BLaER1 (cell line): ENCODE measurements around the gene STK10.
A peak's percentile ranks its signal among the peaks of the same experiment; 100 is the strongest.

Experiments
- H3K27ac ChIP-seq: shearing (Covaris generic); formaldehyde crosslinking; 2 replicates; pipeline ENCODE4 v1.8.1; 2022
- H3K27me3 ChIP-seq: shearing (Covaris generic); formaldehyde crosslinking; 2 replicates; pipeline ENCODE4 v1.8.1; 2022
- H3K36me3 ChIP-seq: shearing (Covaris generic); formaldehyde crosslinking; 2 replicates; pipeline ENCODE4 v1.8.1; 2022
- H3K4me1 ChIP-seq: shearing (Covaris generic); formaldehyde crosslinking; 2 replicates; pipeline ENCODE4 v1.8.1; 2022
- H3K4me2 ChIP-seq: shearing (Covaris generic); formaldehyde crosslinking; 2 replicates; pipeline ENCODE4 v1.8.1; 2022
- H3K4me3 ChIP-seq: shearing (Covaris generic); formaldehyde crosslinking; 2 replicates; pipeline ENCODE4 v1.8.1; 2022
- H3K9ac ChIP-seq: shearing (Covaris generic); formaldehyde crosslinking; 2 replicates; pipeline ENCODE4 v1.8.1; 2022
- H3K9me3 ChIP-seq: shearing (Covaris generic); formaldehyde crosslinking; 2 replicates; pipeline ENCODE4 v1.8.1; 2022
- H4K20me1 ChIP-seq: shearing (Covaris generic); formaldehyde crosslinking; 2 replicates; pipeline ENCODE4 v1.8.1; 2022
- Cebpa-rat ChIP-seq: shearing (Covaris generic); IDR thresholded peaks from 2 replicates; pipeline ENCODE4 v1.8.1; 2022

Gene STK10

DNA sequence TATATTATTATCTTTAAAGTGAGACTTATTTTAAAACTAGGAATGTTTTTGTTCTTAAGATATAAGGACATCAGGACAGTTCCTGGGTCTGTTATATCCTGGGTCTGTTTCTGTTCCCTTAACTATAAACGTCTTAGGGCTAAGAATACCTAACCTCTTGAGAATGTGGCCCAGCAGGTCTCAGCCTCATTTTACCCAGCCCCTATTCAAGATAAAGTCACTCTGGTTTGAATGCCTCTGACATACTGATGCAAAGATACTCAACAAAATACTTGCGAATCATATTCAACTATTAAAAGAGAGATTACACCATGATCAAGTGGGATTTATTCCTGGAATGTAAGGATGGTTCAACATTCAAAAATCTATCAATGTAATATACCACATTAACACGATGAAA, 51.0 kb downstream of the STK10 start:
- Histone ChIP-seq H3K4me2 (no peak overlapping the region), H3K9me3 (peaks cover 36% of the 10 kb centered on the region), H3K27ac (no peak overlapping the region), H4K20me1 (peaks cover 56% of the 10 kb centered on the region), H3K9ac (no peak overlapping the region), H3K4me1 (peaks cover 37% of the 10 kb centered on the region), H3K27me3 (no peaks in the 10 kb centered on the region), H3K36me3 (peaks cover 90% of the 10 kb centered on the region), H3K4me3 (no peak overlapping the region)
- TF ChIP-seq Cebpa-rat = no peak

DNA sequence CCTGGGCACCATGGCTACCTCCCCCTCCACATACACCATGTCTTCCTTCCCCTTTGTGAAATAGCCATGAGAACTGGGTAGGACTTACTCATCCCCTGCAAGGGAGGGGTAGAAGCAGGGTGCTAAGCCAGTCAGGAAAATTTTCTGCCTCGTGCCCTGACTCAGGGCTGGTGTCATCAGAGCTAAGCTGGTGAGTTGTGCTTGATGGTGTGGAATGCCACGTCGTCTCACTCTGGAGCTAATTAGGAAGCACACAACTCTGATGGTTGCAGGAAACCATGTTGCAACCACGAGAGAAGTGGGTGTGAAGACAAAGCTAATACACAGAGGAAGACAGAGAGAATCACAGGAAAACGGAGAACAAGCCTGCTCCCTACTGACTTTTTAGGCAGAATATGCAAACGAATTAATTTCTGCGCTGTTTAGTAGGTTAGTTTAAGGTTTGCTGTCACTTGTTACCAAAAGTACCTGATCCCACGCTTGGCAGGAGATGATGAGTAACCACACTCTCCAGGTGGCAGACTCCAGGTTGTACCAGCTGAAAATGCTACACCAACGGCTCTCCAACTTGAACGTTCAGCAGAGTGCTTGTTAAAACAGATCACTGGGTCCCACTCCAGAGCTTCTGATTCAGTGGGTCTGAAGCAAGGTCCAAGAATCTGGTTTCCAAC, 54.5 kb downstream of the STK10 start:
- H3K4me2 ChIP-seq = peak overlapping the region; percentile 59
- peaks cover 17% of the 10 kb centered on the region for H3K4me1 ChIP-seq
- peak overlapping the region; percentile 65 for H3K27ac ChIP-seq
- peaks cover 54% of the 10 kb centered on the region for H4K20me1 ChIP-seq
- no peak for TF ChIP-seq Cebpa-rat
- H3K9me3 ChIP-seq = peaks cover 36% of the 10 kb centered on the region
- H3K36me3 ChIP-seq = peaks cover 92% of the 10 kb centered on the region
- H3K27me3 ChIP-seq = no peaks in the 10 kb centered on the region
- H3K9ac ChIP-seq = peak overlapping the region; percentile 3; the same call in 1 of the 2 replicates
- H3K4me3 ChIP-seq = no peak overlapping the region

DNA sequence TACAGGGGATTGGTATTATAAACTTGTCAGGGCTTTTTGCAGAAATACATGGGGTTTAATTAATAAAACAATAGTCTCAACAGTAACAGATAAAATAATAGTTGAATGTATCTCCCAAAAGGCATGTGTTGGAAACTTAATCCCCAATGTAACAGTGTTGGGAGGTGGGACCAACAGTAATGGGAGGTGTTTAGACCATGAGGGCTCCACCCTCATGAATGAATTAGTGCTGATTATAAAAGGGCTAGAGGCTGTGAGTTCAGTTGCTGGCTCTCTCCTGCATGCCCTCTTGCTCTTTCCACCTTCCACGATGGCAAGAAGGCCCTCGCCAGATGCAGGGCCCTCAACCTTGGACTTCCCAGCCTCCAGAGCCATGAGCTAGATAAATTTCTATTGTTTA, 56.3 kb downstream of the STK10 start:
- no peak overlapping the region for H3K9ac ChIP-seq
- peaks cover 96% of the 10 kb centered on the region for H3K36me3 ChIP-seq
- H3K9me3 ChIP-seq = peaks cover 34% of the 10 kb centered on the region
- peaks cover 65% of the 10 kb centered on the region for H4K20me1 ChIP-seq
- H3K27ac ChIP-seq = no peak overlapping the region
- no peak overlapping the region for H3K4me3 ChIP-seq
- H3K4me2 ChIP-seq = no peak overlapping the region
- H3K4me1 ChIP-seq = peaks cover 17% of the 10 kb centered on the region
- no peaks in the 10 kb centered on the region for H3K27me3 ChIP-seq
- TF ChIP-seq Cebpa-rat = no peak

DNA sequence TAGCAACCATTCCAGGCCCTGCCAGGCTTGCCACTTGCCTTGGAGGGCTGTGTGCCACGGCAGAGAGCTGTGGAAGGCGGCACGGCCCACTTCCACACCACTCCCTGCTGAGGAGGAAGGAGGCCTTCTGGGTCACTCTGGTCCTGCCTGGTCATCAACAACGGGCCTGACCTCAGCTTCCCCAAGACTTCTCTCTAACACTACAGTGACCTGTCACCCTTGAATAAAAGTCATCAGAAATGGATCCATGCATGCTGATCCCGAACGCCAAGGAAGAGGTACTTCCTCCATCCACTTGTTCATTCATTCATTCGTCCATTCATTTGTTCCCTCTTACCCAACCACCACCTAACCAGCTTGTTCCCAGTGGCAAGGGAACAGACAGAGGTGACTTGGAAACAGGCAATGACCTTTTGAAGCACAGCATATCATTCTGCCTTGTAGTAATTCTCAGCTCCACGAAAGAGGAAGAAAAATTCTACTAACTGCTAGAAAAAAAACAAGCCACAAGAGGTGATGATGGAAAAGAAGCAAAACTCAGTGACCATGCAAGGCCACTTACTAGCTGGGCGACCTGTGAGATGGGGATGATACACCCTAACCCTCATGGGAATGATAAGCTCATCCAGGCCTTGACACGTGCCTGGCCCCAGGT, 58.6 kb downstream of the STK10 start:
- H3K4me1 ChIP-seq = peaks cover 16% of the 10 kb centered on the region
- no peak overlapping the region for H3K4me3 ChIP-seq
- H3K36me3 ChIP-seq = peaks cover 96% of the 10 kb centered on the region
- no peak for TF ChIP-seq Cebpa-rat
- H3K9me3 ChIP-seq = peaks cover 36% of the 10 kb centered on the region
- no peak overlapping the region for H3K4me2 ChIP-seq
- H3K27me3 ChIP-seq = no peaks in the 10 kb centered on the region
- H3K27ac ChIP-seq = no peak overlapping the region
- peaks cover 60% of the 10 kb centered on the region for H4K20me1 ChIP-seq
- H3K9ac ChIP-seq = no peak overlapping the region

DNA sequence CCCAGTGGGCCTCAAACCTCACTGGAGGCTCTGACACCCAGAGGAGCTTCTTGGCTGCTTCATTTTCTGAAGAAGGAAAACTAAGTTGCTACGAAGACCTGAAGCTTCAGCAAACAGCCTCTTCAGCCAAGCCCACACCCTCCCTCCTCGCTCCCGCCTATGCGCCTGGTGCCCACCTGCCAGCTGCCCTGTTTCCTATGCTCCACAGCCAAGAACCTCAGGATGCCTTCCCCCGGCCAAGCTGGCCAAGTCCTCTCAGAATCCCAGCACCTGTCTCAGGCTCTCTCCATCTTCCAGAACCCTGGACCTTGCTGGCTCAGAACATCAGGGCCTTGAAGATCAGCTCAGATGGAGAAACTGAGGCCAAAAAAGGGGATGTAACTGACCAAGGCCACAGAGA, 60.4 kb downstream of the STK10 start:
- Histone ChIP-seq H3K4me3 (no peak overlapping the region), H3K27me3 (no peaks in the 10 kb centered on the region), H3K9ac (no peak overlapping the region), H3K4me1 (peaks cover 19% of the 10 kb centered on the region), H3K4me2 (no peak overlapping the region), H3K9me3 (peaks cover 43% of the 10 kb centered on the region), H3K27ac (no peak overlapping the region), H3K36me3 (peaks cover 95% of the 10 kb centered on the region), H4K20me1 (peaks cover 55% of the 10 kb centered on the region)
- no peak for TF ChIP-seq Cebpa-rat

DNA sequence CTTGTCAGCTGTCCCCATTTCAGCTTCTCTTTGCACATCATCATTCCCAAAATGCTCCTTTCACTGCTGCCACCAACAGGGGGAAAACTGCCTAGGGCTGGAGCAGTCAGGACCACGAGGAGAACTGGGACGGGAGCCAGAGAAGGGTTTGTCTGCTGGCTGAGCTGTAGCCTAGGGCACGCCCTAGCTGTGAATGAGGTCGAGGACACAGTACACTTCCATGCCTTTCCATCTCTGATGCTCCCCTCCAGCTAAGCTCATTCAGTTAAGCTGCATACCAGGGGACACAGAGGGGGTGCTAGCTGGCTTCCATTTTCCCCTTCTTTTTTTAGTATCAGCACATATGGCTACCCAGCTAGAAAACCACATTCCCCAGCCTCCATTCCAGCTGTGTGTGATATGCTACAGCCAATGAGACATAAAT, 64.7 kb downstream of the STK10 start:
- peaks cover 40% of the 10 kb centered on the region for H4K20me1 ChIP-seq

DNA sequence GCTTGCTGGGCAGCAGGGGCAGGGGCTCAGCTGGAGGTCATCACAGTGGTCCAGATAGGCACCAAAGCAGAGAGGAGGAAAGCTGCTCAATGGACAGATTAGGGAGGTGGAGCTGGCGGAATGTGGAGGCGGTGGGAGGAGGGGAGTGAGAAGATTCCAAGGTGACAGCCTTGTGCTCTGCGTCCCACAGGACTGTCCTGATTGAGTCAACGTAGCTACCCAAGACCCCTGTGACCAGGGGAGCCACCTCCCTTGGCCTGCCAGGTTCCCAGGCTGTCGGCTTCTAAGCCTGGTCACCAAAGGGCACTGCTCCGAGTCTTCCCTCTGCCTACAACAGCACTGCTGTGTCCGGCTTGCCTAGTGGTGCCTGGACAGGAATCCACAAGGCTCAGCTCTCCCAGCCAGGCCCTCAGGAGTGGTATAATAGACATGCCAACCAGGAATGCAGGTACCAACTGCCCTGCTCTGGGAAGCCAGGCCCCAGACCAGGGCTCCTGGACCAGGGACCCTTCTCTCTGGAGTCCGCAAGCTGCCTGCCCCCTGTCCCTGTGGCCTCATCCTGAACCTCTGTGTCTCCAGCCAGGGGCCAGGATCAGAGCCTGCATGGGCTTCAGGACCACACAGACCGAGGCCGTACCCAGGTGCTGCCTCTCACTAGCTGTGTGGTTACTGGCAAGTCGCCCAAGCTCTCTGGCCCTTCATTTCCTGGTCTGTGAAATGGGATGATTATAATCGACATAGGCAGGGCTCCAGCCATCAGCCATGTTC, 67.9 kb downstream of the STK10 start:
- H3K4me3 ChIP-seq = no peak overlapping the region
- peak overlapping the region; percentile 49 for H3K27ac ChIP-seq
- H3K36me3 ChIP-seq = peaks cover 83% of the 10 kb centered on the region
- TF ChIP-seq Cebpa-rat = no peak
- peaks cover 14% of the 10 kb centered on the region for H3K9me3 ChIP-seq
- no peak overlapping the region; the same call in 1 of the 2 replicates for H3K4me2 ChIP-seq
- H3K27me3 ChIP-seq = no peaks in the 10 kb centered on the region
- H3K9ac ChIP-seq = 0 out of 2 replicates have a peak overlapping the region, but pooled peaks have one; percentile 10
- H3K4me1 ChIP-seq = peaks cover 72% of the 10 kb centered on the region
- H4K20me1 ChIP-seq = peaks cover 42% of the 10 kb centered on the region

More for the DNA sequence above, 64.7 kb downstream of the STK10 start:
- Histone ChIP-seq H3K9ac (0 out of 2 replicates have a peak overlapping the region, but pooled peaks have one; percentile 34), H3K4me3 (no peak overlapping the region), H3K9me3 (peaks cover 43% of the 10 kb centered on the region), H3K4me2 (peak overlapping the region; percentile 72), H3K36me3 (peaks cover 87% of the 10 kb centered on the region), H3K4me1 (peaks cover 41% of the 10 kb centered on the region), H3K27ac (peak overlapping the region; percentile 63), H3K27me3 (no peaks in the 10 kb centered on the region)
- no peak for TF ChIP-seq Cebpa-rat

DNA sequence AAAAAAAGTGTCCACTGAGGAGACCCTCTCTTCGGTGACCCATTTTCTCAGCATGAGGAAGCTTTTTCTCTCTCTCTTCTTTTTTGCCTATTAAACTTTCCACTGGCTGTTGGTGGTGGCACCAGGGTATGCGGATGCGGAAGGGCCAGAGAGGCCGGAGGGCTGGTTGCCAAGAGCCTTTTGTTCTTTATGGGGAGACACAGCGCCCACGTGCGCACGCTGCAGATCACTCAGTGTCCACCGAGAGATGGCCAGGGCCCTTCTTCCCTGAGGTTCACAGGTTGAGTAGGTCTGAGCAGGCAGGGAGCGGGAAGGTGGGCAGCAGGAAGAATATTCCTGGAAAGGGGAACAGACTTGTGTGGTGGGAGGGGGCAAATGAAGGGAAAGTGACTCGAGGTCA, 69.1 kb downstream of the STK10 start:
- H3K36me3 ChIP-seq = peaks cover 71% of the 10 kb centered on the region
- peaks cover 1% of the 10 kb centered on the region; the same call in 1 of the 2 replicates for H3K9me3 ChIP-seq
- TF ChIP-seq Cebpa-rat = no peak
- H4K20me1 ChIP-seq = peaks cover 41% of the 10 kb centered on the region
- peak overlapping the region; percentile 30 for H3K4me2 ChIP-seq
- H3K4me1 ChIP-seq = peaks cover 75% of the 10 kb centered on the region
- no peak overlapping the region for H3K9ac ChIP-seq
- peak overlapping the region; percentile 18; the same call in 1 of the 2 replicates for H3K27ac ChIP-seq
- H3K4me3 ChIP-seq = no peak overlapping the region
- no peaks in the 10 kb centered on the region for H3K27me3 ChIP-seq

DNA sequence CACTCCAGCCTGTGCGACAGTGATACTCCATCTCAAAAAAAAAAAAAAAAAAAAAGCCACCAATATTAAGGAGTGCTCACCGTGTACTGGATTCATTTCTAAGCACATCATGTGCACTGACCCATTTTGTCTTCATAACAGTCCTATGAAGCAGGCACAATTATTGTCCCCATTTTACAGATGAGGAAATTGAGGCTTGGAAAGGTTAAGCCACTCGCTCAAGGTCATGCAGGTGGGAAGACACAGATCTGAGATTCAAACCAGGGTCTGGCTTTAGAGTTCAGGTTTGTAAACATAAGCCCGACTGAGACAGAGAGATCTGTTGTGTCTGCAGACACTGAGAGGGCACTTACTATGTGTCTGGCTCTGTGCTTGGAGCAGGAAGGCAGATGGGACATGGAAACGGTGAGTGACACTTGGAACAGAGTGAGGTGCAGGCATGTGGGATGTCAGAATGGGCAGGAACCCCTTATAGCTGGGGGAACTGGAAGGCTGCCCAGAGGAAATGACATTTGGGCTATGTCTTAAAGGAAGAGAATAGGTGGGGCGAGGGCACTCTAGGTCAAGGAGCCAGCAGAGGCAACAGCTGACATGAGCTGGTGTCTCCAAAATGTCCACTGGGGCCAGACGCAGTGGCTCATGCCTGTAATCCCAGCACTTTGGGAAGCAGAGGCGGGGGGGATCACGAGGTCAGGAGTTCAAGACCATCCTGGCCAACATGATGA, 69.9 kb downstream of the STK10 start:
- TF ChIP-seq Cebpa-rat = no peak
- Histone ChIP-seq H3K4me1 (peaks cover 75% of the 10 kb centered on the region), H3K4me2 (peak overlapping the region; percentile 30; the same call in 1 of the 2 replicates), H3K36me3 (peaks cover 63% of the 10 kb centered on the region), H3K9me3 (no peaks in the 10 kb centered on the region), H3K9ac (no peak overlapping the region), H3K27ac (no peak overlapping the region), H3K4me3 (no peak overlapping the region), H3K27me3 (no peaks in the 10 kb centered on the region), H4K20me1 (peaks cover 33% of the 10 kb centered on the region)
